Measurements from ENCODE around the gene ADORA2A. TPM values are rescaled to one million over a fixed set of nuclear protein-coding genes. Genes with fewer than 3 reads are reported as not detected.

ADORA2A gene
- total and polyA plus RNA-seq, 9 donors = 8.1 to 15.5 (median 11.3) TPM

- no peak for DNase-seq
- peaks cover 34% of the 10 kb centered on the region for H3K4me1 ChIP-seq (ENCODE audit: control insufficient read depth, insufficient read depth, low read length)
- WGBS (ENCODE audit: insufficient coverage) = 75% methylated on average over 5 of the region's 7 CpGs
- H3K4me3 ChIP-seq (ENCODE audit: low read length) = no peak overlapping the region
- peaks cover 52% of the 10 kb centered on the region for H3K36me3 ChIP-seq (ENCODE audit: control insufficient read depth, insufficient read depth, low read length)
- H3K27ac ChIP-seq (ENCODE audit: low read length) = no peak overlapping the region
- H3K9me3 ChIP-seq (replicated peaks; ENCODE audit: control insufficient read depth, low read depth, low read length) = no peaks in the 10 kb centered on the region
- peaks cover 2% of the 10 kb centered on the region for H3K27me3 ChIP-seq (ENCODE audit: control insufficient read depth, insufficient read depth, low read length)
These were observed 10.2 kb upstream of the ADORA2A start for GRCh38 chr22:24417200-24417599.

GRCh38 chr22:24417901-24418641 is 9.3 kb upstream of the ADORA2A start:
- DNase-seq = no peak
- H3K4me1 ChIP-seq (ENCODE audit: control insufficient read depth, insufficient read depth, low read length) = peaks cover 37% of the 10 kb centered on the region

DNA sequence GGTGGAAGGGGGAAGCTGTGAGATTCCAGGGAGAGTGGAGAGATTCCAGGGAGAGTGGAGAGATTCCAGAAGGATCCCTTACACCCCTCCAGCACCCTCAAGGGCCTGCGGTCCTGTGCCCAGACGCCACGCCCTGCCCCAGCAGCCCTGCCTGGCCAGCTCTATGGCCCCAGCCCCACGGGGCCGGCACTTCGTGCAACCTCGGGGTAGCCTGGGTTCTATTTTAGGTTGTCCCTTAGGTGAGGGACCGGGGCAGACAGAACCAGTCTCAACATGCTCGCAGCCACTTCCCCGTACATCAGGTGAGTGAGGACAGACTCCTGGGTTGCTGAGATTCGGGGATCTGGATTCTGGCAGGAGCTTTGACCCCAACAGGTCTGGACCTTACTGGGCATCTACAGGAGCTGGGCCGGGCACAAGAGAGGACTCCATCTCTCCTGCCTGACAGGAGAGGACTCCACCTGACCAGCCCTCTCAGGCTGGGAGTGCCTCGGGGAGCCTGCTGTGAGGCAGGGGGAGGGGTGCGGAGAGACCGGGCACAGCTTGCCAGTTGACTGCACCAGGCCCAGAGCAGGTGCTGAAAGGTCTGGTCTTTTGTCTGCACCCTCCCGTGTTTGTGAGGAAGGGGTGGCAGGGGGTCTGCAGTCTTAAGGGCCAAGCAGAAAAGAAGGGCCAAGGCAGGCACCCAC is 8.5 kb upstream of the ADORA2A start:
- H3K4me1 ChIP-seq (ENCODE audit: control insufficient read depth, insufficient read depth, low read length) = peaks cover 37% of the 10 kb centered on the region
- H3K27me3 ChIP-seq (ENCODE audit: control insufficient read depth, insufficient read depth, low read length) = peaks cover 2% of the 10 kb centered on the region
- no peak overlapping the region for H3K4me3 ChIP-seq (ENCODE audit: low read length)
- peaks cover 44% of the 10 kb centered on the region for H3K36me3 ChIP-seq (ENCODE audit: control insufficient read depth, insufficient read depth, low read length)
- WGBS (ENCODE audit: insufficient coverage) = 62% methylated on average over 13 of the region's 16 CpGs
- no peaks in the 10 kb centered on the region for H3K9me3 ChIP-seq (replicated peaks; ENCODE audit: control insufficient read depth, low read depth, low read length)
- DNase-seq = no peak
- H3K27ac ChIP-seq (ENCODE audit: low read length) = no peak overlapping the region

More at GRCh38 chr22:24417901-24418641, 9.3 kb upstream of the ADORA2A start:
- Histone ChIP-seq H3K27ac (ENCODE audit: low read length) (no peak overlapping the region), H3K27me3 (ENCODE audit: control insufficient read depth, insufficient read depth, low read length) (peaks cover 2% of the 10 kb centered on the region), H3K36me3 (ENCODE audit: control insufficient read depth, insufficient read depth, low read length) (peaks cover 52% of the 10 kb centered on the region), H3K9me3 (replicated peaks; ENCODE audit: control insufficient read depth, low read depth, low read length) (no peaks in the 10 kb centered on the region), H3K4me3 (ENCODE audit: low read length) (no peak overlapping the region)
- WGBS (ENCODE audit: insufficient coverage) = 82% methylated on average over 12 of the region's 16 CpGs

DNA sequence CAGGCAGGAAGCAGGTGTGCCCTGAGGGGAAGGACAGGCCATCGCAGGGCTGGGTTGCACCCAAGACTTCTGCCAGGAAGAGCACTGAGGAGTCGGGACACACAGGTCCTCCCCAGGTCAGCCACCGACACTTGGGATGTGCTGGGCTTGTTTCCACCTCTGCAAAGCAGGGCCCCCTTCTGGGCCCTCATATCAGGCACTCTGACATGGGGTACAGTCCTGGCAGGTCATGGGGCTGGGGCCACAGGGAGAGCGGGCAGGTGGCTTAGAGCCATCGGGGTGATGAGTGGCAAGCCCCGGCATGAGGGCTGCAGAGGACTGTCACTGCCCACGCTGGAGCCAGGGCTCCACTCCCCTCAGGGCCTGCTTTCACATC is 7.9 kb upstream of the ADORA2A start:
- Histone ChIP-seq H3K9me3 (replicated peaks; ENCODE audit: control insufficient read depth, low read depth, low read length) (no peaks in the 10 kb centered on the region), H3K4me1 (ENCODE audit: control insufficient read depth, insufficient read depth, low read length) (peaks cover 42% of the 10 kb centered on the region), H3K27ac (ENCODE audit: low read length) (peak overlapping the region; percentile 65), H3K4me3 (ENCODE audit: low read length) (no peak overlapping the region), H3K36me3 (ENCODE audit: control insufficient read depth, insufficient read depth, low read length) (peaks cover 41% of the 10 kb centered on the region), H3K27me3 (ENCODE audit: control insufficient read depth, insufficient read depth, low read length) (peaks cover 8% of the 10 kb centered on the region)
- no peak for DNase-seq
- 70% methylated on average over 7 of the region's 7 CpGs for WGBS (ENCODE audit: insufficient coverage)

DNA sequence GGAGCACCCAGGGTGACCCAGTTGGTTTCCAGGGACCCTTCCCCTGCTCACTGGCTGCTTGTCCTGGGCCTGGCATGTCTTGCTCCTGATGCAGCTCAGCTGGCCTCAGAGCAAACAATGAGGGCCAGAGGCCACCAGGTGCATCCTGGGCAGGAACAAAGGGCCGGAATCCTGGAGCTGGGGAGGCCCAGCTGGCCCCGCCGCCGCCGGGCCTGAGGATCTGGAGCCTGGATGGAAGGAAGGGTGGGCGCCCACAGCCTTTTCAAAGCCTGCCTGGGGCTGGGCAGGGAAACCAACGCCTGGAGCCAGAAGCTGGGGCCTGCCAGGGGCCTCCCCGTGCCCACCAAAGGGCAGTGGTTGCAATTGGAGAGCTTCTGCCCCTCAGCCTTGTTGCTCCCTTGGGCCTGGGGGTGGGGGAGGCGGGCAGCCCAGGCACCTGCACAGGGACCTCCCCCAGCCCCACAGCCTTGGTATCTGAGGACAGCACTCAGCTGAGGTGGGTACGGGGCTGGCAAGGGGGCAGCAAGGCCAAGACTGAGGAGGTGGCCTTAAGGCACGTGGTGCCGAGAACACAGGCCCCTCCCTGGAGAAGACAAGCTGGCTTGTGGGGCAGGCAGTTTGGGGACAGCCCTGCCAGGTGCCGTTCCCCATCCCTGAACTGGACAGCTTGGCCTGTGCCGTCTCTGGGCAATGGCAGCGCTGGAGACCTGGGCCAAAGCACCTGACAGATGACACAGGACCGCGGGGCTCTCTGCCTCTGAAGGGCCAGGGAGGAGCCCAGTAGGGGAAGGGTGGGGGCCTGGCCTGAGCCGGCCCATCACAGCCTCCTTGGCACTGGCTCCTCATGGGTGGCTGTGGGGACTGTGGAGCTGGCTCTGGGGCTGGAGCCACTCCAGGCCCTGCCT is 7.1 kb upstream of the ADORA2A start:
- peaks cover 48% of the 10 kb centered on the region for H3K4me1 ChIP-seq (ENCODE audit: control insufficient read depth, insufficient read depth, low read length)
- peak overlapping the region; percentile 65 for H3K27ac ChIP-seq (ENCODE audit: low read length)
- H3K9me3 ChIP-seq (replicated peaks; ENCODE audit: control insufficient read depth, low read depth, low read length) = no peaks in the 10 kb centered on the region
- 39% methylated on average over 16 of the region's 18 CpGs for WGBS (ENCODE audit: insufficient coverage)
- no peak overlapping the region for H3K4me3 ChIP-seq (ENCODE audit: low read length)
- DNase-seq = no peak
- peaks cover 32% of the 10 kb centered on the region for H3K36me3 ChIP-seq (ENCODE audit: control insufficient read depth, insufficient read depth, low read length)
- peaks cover 16% of the 10 kb centered on the region for H3K27me3 ChIP-seq (ENCODE audit: control insufficient read depth, insufficient read depth, low read length)

DNA sequence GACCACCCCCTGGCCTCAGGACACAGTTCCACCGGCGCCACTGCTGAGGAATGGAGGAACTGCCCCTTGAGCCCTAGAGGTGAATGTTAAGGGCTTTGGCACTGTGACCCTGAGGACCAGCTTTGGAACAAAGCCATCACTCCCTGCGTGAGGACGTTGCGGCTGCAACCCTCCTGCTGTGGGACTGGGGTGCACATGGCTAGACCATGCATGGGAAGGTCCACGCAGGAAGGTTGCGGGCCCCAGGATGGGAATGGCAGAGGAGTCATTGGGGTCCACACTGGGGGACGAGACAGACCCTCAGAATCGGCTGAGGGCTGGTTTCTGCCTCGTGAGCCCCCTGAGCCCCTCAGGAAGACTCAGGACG is 6.4 kb upstream of the ADORA2A start:
- WGBS (ENCODE audit: insufficient coverage) = 55% methylated on average over 11 of the region's 11 CpGs
- Histone ChIP-seq H3K36me3 (ENCODE audit: control insufficient read depth, insufficient read depth, low read length) (peaks cover 26% of the 10 kb centered on the region), H3K27me3 (ENCODE audit: control insufficient read depth, insufficient read depth, low read length) (peaks cover 23% of the 10 kb centered on the region), H3K27ac (ENCODE audit: low read length) (peak overlapping the region; percentile 13), H3K4me3 (ENCODE audit: low read length) (no peak overlapping the region), H3K4me1 (ENCODE audit: control insufficient read depth, insufficient read depth, low read length) (peaks cover 45% of the 10 kb centered on the region), H3K9me3 (replicated peaks; ENCODE audit: control insufficient read depth, low read depth, low read length) (no peaks in the 10 kb centered on the region)
- no peak for DNase-seq

- H3K27me3 ChIP-seq (ENCODE audit: control insufficient read depth, insufficient read depth, low read length) = peaks cover 26% of the 10 kb centered on the region
- DNase-seq = no peak
- WGBS (ENCODE audit: insufficient coverage) = 25% methylated on average over 5 of the region's 9 CpGs
- H3K4me3 ChIP-seq (ENCODE audit: low read length) = no peak overlapping the region
- H3K4me1 ChIP-seq (ENCODE audit: control insufficient read depth, insufficient read depth, low read length) = peaks cover 42% of the 10 kb centered on the region
- no peak overlapping the region for H3K27ac ChIP-seq (ENCODE audit: low read length)
- peaks cover 22% of the 10 kb centered on the region for H3K36me3 ChIP-seq (ENCODE audit: control insufficient read depth, insufficient read depth, low read length)
- H3K9me3 ChIP-seq (replicated peaks; ENCODE audit: control insufficient read depth, low read depth, low read length) = no peaks in the 10 kb centered on the region
These were observed 5.9 kb upstream of the ADORA2A start for GRCh38 chr22:24421428-24421931.

DNA sequence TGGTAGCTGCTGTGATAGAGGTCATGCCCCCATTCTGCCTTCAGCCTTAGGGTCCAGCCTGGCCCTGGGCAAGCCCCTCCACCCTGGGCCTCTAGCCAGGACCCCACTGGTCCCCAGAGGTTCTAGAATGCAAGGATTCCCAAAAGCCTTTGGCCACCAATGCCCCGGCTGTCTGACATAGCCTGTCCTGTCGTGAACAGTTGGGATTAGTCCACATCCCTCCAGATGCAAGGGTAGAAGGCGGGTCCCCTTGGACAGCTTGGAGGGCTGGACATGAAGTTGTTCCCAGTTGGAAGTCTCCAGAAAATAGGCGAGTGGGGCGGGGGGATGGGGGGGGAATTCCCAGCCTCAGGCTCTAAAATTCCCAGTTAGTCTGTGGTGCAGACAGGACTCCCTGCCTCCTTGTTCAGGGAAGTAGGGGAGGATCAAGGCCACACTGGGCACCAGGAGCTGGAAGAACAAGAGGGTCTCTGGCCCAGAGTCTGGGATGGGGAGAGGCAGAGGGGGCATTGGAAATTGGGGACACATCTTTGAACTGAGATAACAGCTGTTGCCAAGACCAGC is 5.2 kb upstream of the ADORA2A start:
- H3K36me3 ChIP-seq (ENCODE audit: control insufficient read depth, insufficient read depth, low read length) = peaks cover 15% of the 10 kb centered on the region
- peaks cover 45% of the 10 kb centered on the region for H3K4me1 ChIP-seq (ENCODE audit: control insufficient read depth, insufficient read depth, low read length)
- no peak overlapping the region for H3K4me3 ChIP-seq (ENCODE audit: low read length)
- peaks cover 30% of the 10 kb centered on the region for H3K27me3 ChIP-seq (ENCODE audit: control insufficient read depth, insufficient read depth, low read length)
- DNase-seq = peak; percentile 69
- no peaks in the 10 kb centered on the region for H3K9me3 ChIP-seq (replicated peaks; ENCODE audit: control insufficient read depth, low read depth, low read length)
- WGBS (ENCODE audit: insufficient coverage) = 37% methylated on average over 5 of the region's 5 CpGs
- H3K27ac ChIP-seq (ENCODE audit: low read length) = no peak overlapping the region

DNA sequence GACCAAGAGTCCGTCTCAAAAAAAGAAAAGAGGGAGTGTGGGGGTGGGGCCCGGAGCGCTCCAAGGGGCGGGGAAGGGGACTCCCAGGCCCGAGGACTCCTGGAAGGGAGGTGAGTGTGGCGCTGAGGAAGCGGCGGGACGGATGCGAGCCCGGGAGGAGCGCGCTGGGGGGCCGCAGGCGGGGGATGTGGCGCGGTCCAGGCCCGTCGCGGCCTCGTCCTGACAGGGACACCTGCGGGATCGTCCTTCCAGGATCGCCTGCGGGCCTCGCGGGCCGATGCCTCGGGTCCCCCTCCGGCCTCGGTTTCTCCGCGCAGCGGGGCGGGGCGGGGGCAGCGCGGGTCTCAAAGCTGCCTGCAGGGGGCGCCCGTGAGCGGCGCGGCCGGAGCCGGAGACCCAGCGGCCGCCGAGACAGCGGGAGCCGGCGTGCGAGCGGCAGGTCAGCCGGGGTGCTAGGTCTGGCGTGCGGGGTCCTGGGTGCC is 3.8 kb upstream of the ADORA2A start:
- no peak overlapping the region for H3K27ac ChIP-seq (ENCODE audit: low read length)
- peaks cover 51% of the 10 kb centered on the region for H3K4me1 ChIP-seq (ENCODE audit: control insufficient read depth, insufficient read depth, low read length)
- no peaks in the 10 kb centered on the region for H3K9me3 ChIP-seq (replicated peaks; ENCODE audit: control insufficient read depth, low read depth, low read length)
- H3K27me3 ChIP-seq (ENCODE audit: control insufficient read depth, insufficient read depth, low read length) = peaks cover 33% of the 10 kb centered on the region
- WGBS (ENCODE audit: insufficient coverage) = 2% methylated on average over 56 of the region's 56 CpGs
- H3K36me3 ChIP-seq (ENCODE audit: control insufficient read depth, insufficient read depth, low read length) = peaks cover 1% of the 10 kb centered on the region
- peak; percentile 72 for DNase-seq
- H3K4me3 ChIP-seq (ENCODE audit: low read length) = peak overlapping the region; percentile 50

Measured in muscle of leg (tissue), 11 donors.